RWPE1 (cell line): Measurements from ENCODE around the gene ANO2.
"Not testable (repeated sequence)": the region's sequence is repeated elsewhere in the genome, so short reads cannot be mapped to it uniquely, and the experiment has no call there.

Experiments
- CTCF ChIA-PET: fragments of 350-600 bp; sonication (Branson Sonifier 250); formaldehyde crosslinking; extraction: SDS; loops from one replicate; lab custom pipeline; 2021; lab: Yijun Ruan, JAX
- POLR2A ChIA-PET: fragments of 400-600 bp; formaldehyde crosslinking; extraction: SDS; loops from one replicate; lab custom pipeline; 2020; ENCODE audit warnings: antibody characterized with exemption; ENCODE audit not compliant: low non-redundant PET; lab: Yijun Ruan, JAX
- DNase-seq: peaks from one replicate; pipeline ENCODE4 v3.0.0; 2012; ENCODE audit warnings: low spot score
- H3K27ac ChIP-seq: fragments of 450-650 bp; 2 replicates; pipeline ENCODE4 v1.5.1; 2017
- TF ChIP-seq, protein P1 (sequence below): fragments of 450-650 bp; conservative IDR thresholded peaks from 2 replicates; pipeline ENCODE4 v1.5.1; 2017; ENCODE audit warnings: low read depth, mild to moderate bottlenecking

ANO2 gene

DNA sequence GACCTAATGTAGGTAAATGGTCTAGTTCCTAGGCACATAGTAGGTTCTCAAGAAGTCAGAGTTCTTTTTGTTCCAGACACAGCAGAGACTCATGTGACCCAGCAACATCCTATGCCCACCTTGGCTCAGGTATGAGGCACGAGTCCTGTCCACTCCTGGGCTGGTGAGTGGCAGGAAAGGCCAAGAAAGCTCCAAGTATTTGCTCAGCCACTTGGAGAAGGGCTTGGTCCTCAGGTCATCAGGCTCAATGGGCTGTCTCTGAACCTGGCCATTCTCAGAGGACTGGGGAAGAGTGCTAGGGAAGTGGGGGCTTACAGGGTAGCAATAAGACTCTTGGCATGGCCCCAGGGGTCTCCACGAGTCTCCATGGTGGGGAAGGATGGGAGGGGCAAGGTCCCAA is 260.1 kb downstream of the ANO2 start:
- no peak for DNase-seq
- TF ChIP-seq, protein P1, sequence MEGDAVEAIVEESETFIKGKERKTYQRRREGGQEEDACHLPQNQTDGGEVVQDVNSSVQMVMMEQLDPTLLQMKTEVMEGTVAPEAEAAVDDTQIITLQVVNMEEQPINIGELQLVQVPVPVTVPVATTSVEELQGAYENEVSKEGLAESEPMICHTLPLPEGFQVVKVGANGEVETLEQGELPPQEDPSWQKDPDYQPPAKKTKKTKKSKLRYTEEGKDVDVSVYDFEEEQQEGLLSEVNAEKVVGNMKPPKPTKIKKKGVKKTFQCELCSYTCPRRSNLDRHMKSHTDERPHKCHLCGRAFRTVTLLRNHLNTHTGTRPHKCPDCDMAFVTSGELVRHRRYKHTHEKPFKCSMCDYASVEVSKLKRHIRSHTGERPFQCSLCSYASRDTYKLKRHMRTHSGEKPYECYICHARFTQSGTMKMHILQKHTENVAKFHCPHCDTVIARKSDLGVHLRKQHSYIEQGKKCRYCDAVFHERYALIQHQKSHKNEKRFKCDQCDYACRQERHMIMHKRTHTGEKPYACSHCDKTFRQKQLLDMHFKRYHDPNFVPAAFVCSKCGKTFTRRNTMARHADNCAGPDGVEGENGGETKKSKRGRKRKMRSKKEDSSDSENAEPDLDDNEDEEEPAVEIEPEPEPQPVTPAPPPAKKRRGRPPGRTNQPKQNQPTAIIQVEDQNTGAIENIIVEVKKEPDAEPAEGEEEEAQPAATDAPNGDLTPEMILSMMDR, result no peak
- ChIA-PET CTCF (interaction anchor here (0.7 kb wide), 1 partner anchor 42 kb away, joined by 3 read pairs; no protein-coding TSS in a partner anchor), POLR2A (no interaction called here)
- H3K27ac ChIP-seq, result no peak overlapping the region

DNA sequence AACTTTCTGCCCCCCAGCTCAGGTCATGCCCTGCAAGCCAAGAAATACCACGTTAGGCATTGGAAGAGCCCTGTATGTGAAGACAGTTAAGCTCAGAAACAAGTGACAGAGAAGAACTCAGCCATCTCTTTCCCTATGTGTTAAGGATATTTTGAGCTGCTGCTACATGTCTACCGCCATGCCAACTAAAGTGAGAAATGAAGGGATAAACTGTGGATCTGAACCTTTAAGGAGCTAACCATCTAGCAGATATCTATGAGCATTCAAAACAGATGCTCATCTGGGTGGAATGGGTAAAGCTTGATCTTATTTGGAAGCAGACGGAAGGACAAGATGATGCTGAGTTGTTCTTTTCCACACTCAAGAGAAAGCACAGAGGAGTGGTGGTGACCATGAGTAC is 262.5 kb downstream of the ANO2 start:
- no peak for DNase-seq
- TF ChIP-seq, protein P1, result no peak
- CTCF ChIA-PET, result no interaction called here
- POLR2A ChIA-PET, result no interaction called here
- no peak overlapping the region for H3K27ac ChIP-seq

DNA sequence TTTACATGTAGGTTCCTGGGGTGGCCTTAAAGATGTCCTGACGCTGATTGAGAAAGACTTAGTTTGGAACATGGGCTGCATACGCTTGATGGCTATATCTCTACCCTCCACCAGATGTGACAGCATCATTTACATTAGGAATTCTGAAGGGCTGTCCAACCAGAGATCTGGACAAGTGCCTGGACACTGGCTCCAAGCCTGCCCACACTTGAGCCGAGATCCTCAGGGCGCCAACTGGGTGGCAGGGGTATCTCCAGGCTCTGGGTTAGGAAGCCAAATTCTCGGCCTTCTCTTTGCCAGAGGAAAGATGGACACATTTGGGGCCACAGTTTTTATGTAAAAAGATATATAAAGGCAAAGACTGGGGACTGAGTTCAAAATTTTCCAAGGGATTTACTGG is 266.9 kb downstream of the ANO2 start:
- no peak for DNase-seq
- CTCF ChIA-PET, result interaction anchor here (0.7 kb wide), 1 partner anchor 21 kb away, joined by 3 read pairs; no protein-coding TSS in a partner anchor
- TF ChIP-seq, protein P1, result no peak
- H3K27ac ChIP-seq, result no peak overlapping the region
- POLR2A ChIA-PET, result no interaction called here

DNA sequence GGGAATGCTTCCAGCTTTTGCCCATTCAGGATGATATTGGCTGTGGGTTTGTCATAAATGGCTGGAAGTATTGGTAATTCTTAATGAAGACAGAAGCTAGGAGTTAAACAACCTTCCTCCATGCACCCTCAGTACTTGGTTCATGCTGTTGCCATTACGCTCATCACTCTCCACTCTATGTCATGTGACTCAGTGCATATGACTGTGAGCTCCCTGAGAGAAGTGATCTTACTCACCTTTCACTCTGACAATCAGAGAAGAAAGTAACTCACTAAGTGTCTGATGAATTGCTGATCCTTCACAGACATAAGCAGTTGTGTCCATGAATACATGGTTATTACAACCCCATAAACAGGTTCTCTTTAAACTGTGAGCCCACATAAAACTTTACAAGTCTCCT is 275.4 kb downstream of the ANO2 start:
- DNase-seq, CTCF ChIA-PET: not testable (repeated sequence)

DNA sequence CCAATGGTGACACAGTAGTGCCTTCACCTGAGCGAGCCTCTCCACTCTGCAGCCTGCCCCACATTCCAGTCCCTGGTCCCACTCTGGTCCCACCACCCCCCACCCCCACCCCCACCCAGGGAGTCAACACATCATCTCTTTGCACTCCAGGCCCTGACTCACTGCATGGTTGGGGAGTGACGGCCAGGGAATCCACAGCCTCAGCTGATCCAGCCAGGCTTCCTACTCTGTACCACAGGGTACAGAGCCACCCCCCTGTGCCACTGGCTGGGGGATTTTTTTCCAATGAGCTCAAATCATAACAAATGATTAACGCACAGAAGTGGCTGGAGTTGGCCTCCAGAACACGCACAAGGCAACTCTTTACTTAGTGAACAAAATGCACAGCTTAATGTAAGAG is 279.4 kb downstream of the ANO2 start:
- ChIA-PET CTCF (no interaction called here), POLR2A (no interaction called here)
- H3K27ac ChIP-seq, result no peak overlapping the region
- DNase-seq, result no peak
- TF ChIP-seq, protein P1, result no peak

More for the DNA sequence above, 275.4 kb downstream of the ANO2 start:
- H3K27ac ChIP-seq, POLR2A ChIA-PET: not testable (repeated sequence)

DNA sequence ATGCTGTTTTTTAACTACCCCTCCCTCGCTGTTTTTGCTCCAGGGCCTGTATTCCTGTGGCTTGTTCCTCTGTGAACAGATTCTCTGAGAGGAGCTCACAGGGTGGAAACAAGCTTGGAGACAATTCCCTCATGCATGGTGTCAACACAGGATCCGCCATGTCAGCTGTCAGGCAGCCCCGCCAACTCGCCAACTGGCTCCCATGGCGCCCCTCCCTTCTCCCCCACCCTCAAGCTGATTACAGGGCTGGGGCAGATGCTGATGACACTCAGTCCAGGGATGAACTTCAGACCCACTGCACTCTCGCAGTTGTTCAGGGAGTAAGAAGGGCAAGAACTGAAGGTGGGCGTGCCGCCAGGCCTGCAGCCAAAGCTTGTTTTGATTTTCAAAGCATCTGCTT is 283.2 kb downstream of the ANO2 start:
- TF ChIP-seq, protein P1, result no peak
- ChIA-PET CTCF (no interaction called here), POLR2A (no interaction called here)
- H3K27ac ChIP-seq, result no peak overlapping the region
- no peak for DNase-seq

DNA sequence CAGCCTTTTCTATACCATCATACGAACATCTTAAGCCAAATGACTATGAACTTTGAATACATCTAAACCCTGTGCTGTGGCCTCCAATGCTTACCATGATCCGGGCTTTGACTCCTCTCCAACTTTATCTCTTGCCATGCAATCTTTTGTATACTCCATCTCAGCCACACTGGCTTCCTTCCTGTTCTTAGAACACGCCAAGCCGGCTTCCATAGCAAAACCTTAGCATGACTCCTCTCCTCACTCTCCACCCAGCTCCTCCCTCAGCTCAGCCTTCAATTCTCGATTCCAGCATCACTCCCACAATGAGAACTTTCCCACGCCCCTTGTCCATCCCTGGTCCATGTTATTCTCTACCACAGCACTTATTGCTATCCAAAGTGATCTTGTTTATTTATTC is 284.8 kb downstream of the ANO2 start:
- CTCF ChIA-PET, result no interaction called here
- TF ChIP-seq, protein P1, result no peak
- POLR2A ChIA-PET, result no interaction called here
- H3K27ac ChIP-seq, result no peak overlapping the region
- no peak for DNase-seq

DNA sequence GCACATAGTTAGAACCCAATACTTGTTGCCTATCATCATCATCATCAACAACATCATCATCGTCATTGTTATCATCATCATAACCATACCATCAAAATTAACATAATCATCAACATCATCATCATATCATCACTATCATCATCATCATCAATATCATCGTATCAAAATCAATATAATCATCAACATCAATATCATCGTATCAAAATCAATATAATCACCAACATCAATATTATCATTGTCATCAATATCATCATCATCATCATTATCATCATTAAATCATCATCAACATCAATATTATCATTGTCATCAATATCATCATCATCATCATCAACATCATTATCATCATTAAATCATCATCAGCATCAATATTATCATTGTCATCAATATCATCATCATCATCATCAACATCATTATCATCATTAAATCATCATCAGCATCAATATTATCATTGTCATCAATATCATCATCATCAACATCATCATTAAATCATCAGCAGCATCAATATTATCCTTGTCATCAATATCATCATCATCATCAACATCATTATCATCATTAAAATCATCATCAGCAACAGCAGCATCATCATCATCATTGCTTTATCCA is 286.6 kb downstream of the ANO2 start:
- H3K27ac ChIP-seq, DNase-seq, POLR2A ChIA-PET, CTCF ChIA-PET: not testable (repeated sequence)
